Stimulated activated CD8-positive, alpha-beta memory T cell treated with anti-CD3 and anti-CD28 coated beads, Interleukin-4, amount 100 ng/mL, for 48 hours (primary cell): ENCODE measurements around the gene KIF14.
A peak's percentile ranks its signal among the peaks of the same experiment; 100 is the strongest.
"Not testable (repeated sequence)": the region's sequence is repeated elsewhere in the genome, so short reads cannot be mapped to it uniquely, and the experiment has no call there.

Source experiments
- DNase-seq: peaks from one replicate; pipeline ENCODE4 v3.0.0-alpha.2; 2020

The KIF14 gene

GRCh38 chr1:200535605-200536004, 84.9 kb downstream of the KIF14 start:
- no peak for DNase-seq

GRCh38 chr1:200530623-200531261, 89.8 kb downstream of the KIF14 start:
- DNase-seq = peak; percentile 32

GRCh38 chr1:200528858-200529606, 91.5 kb downstream of the KIF14 start:
- no peak for DNase-seq

GRCh38 chr1:200527670-200528069, 92.9 kb downstream of the KIF14 start:
- DNase-seq = no peak

- DNase-seq = no peak
Observed at GRCh38 chr1:200526709-200527612, 93.6 kb downstream of the KIF14 start.

- DNase-seq = no peak
Observed at GRCh38 chr1:200525090-200525987, 95.2 kb downstream of the KIF14 start.

GRCh38 chr1:200524551-200524950, 96.0 kb downstream of the KIF14 start:
- DNase-seq = not testable (repeated sequence)

- DNase-seq = no peak
Observed at GRCh38 chr1:200524092-200524491, 96.5 kb downstream of the KIF14 start.

GRCh38 chr1:200520735-200521134, 99.8 kb downstream of the KIF14 start:
- DNase-seq = no peak

GRCh38 chr1:200518524-200518923, 102.0 kb downstream of the KIF14 start:
- DNase-seq = no peak

GRCh38 chr1:200512191-200512590, 108.4 kb downstream of the KIF14 start:
- DNase-seq = no peak

- DNase-seq = peak; percentile 77
Observed at GRCh38 chr1:200510228-200510623, 110.3 kb downstream of the KIF14 start.

GRCh38 chr1:200506471-200506870, 114.1 kb downstream of the KIF14 start:
- DNase-seq = no peak

- no peak for DNase-seq
Observed at GRCh38 chr1:200505257-200505656, 115.3 kb downstream of the KIF14 start.
